ENCODE measurements around the gene OXNAD1.

DNA sequence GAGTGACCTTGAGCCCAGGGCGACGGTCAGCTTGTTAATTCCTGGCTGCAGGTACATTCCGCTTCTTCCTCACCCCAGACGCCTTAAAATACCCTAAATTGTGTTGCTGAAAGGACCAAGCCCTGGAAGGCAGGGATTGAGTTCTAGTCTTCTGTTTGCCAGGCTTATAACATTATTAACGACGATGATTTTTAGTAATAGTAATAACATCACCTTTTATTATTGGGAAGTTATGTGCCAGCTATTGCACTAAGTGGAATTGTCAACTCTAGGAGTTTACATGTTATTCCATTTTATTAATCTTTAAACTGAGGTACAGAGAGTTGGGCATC, 409 bp downstream of the OXNAD1 start:
- TF ChIP-seq, protein P1, sequence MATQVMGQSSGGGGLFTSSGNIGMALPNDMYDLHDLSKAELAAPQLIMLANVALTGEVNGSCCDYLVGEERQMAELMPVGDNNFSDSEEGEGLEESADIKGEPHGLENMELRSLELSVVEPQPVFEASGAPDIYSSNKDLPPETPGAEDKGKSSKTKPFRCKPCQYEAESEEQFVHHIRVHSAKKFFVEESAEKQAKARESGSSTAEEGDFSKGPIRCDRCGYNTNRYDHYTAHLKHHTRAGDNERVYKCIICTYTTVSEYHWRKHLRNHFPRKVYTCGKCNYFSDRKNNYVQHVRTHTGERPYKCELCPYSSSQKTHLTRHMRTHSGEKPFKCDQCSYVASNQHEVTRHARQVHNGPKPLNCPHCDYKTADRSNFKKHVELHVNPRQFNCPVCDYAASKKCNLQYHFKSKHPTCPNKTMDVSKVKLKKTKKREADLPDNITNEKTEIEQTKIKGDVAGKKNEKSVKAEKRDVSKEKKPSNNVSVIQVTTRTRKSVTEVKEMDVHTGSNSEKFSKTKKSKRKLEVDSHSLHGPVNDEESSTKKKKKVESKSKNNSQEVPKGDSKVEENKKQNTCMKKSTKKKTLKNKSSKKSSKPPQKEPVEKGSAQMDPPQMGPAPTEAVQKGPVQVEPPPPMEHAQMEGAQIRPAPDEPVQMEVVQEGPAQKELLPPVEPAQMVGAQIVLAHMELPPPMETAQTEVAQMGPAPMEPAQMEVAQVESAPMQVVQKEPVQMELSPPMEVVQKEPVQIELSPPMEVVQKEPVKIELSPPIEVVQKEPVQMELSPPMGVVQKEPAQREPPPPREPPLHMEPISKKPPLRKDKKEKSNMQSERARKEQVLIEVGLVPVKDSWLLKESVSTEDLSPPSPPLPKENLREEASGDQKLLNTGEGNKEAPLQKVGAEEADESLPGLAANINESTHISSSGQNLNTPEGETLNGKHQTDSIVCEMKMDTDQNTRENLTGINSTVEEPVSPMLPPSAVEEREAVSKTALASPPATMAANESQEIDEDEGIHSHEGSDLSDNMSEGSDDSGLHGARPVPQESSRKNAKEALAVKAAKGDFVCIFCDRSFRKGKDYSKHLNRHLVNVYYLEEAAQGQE (IDR thresholded peaks at IDR 0.05; ENCODE audit: low read depth), result no peak
- no peak for TF ChIP-seq YY1 (IDR thresholded peaks at IDR 0.05; ENCODE audit: low read depth)
- TF ChIP-seq RAD21 (IDR thresholded peaks at IDR 0.05; ENCODE audit: low read depth), result no peak
- no peak for TF ChIP-seq CREB1 (IDR thresholded peaks at IDR 0.05; ENCODE audit: low read depth)
- TF ChIP-seq TEAD4 (IDR thresholded peaks at IDR 0.05), result no peak
- TF ChIP-seq TAF1 (IDR thresholded peaks at IDR 0.05; ENCODE audit: low read depth), result no peak
- TF ChIP-seq FOXM1 (IDR thresholded peaks at IDR 0.05; ENCODE audit: borderline replicate concordance, low read depth), result no peak

Data from Ishikawa (cell line).